Sigmoid colon (tissue), 4 donors: ENCODE data around the gene HS6ST2.

Experiments
- POLR2A ChIP-seq, 2 donors: fragments of 450-650 bp; IDR thresholded peaks; one replicate each; pipeline ENCODE4 v1.6.1; 2016; ENCODE audit warnings: antibody characterized with exemption in 2 of 2, mild to moderate bottlenecking in 2 of 2, moderate library complexity in 2 of 2
- POLR2AphosphoS5 ChIP-seq, 4 donors: sonication (generic); formaldehyde crosslinking; IDR thresholded peaks; one replicate each; pipeline ENCODE4 v1.6.1; 2017; ENCODE audit warnings: antibody characterized with exemption in 4 of 4
- TF ChIP-seq, protein P1 (sequence below), 4 experiments: fragments of 450-650 bp in 3 of 4; fragments of 200-600 bp in 1 of 4; IDR thresholded peaks; one replicate each; pipeline ENCODE4 v1.5.1; 2016 to 2019; ENCODE audit warnings: antibody characterized with exemption in 4 of 4, mild to moderate bottlenecking in 3 of 4, moderate library complexity in 2 of 4

DNA sequence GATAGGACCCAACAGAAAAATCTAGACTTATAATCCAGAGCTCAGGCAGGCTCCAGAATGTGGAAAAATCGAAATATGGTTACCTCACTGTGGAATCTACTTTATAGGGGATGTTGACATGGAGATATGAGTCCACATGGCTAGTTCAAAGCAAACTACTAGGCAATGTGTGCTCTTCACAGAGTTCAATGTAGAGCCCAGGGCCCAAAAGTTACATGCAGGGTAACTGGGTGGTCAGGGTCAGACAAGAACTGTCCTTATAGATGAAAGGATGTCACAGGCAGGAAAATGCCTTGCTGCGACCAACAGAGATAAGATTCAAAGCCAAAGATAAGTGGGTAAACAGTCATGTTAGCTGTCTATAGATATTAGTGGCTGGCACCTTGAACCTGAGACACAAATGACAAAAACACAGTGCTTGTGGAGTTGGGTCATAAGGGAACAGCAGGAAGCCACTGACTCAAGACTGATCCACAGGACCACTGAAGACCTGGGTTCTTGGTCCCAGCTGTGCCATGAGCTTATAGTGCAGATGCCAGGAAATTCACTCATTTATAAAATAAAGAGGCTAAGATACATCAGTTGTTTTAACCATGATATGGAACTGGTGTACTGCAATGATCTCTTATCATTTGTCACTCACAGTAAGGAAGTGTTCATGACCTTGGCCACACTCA, 367.9 kb downstream of the HS6ST2 start:
- TF ChIP-seq, protein P1, sequence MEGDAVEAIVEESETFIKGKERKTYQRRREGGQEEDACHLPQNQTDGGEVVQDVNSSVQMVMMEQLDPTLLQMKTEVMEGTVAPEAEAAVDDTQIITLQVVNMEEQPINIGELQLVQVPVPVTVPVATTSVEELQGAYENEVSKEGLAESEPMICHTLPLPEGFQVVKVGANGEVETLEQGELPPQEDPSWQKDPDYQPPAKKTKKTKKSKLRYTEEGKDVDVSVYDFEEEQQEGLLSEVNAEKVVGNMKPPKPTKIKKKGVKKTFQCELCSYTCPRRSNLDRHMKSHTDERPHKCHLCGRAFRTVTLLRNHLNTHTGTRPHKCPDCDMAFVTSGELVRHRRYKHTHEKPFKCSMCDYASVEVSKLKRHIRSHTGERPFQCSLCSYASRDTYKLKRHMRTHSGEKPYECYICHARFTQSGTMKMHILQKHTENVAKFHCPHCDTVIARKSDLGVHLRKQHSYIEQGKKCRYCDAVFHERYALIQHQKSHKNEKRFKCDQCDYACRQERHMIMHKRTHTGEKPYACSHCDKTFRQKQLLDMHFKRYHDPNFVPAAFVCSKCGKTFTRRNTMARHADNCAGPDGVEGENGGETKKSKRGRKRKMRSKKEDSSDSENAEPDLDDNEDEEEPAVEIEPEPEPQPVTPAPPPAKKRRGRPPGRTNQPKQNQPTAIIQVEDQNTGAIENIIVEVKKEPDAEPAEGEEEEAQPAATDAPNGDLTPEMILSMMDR (IDR thresholded peaks at IDR 0.05): no peak
- no peak for TF ChIP-seq POLR2AphosphoS5 (IDR thresholded peaks at IDR 0.05)
- TF ChIP-seq POLR2A (IDR thresholded peaks at IDR 0.05): no peak
